B cell (primary cell): ENCODE results near the gene NCAM1.

ENCODE experiments used
- EZH2 ChIP-seq: IDR thresholded peaks from 2 replicates; pipeline ENCODE4 v1.6.1; 2012; ENCODE audit warnings: borderline replicate concordance, low read depth, mild to moderate bottlenecking, moderate library complexity, low read length; ENCODE audit not compliant: insufficient read depth, poor library complexity, severe bottlenecking
- TF ChIP-seq, protein P1 (sequence below): fragments of 200-600 bp; IDR thresholded peaks from one replicate; pipeline ENCODE4 v1.8.0; 2022; ENCODE audit warnings: antibody characterized with exemption, mild to moderate bottlenecking

DNA sequence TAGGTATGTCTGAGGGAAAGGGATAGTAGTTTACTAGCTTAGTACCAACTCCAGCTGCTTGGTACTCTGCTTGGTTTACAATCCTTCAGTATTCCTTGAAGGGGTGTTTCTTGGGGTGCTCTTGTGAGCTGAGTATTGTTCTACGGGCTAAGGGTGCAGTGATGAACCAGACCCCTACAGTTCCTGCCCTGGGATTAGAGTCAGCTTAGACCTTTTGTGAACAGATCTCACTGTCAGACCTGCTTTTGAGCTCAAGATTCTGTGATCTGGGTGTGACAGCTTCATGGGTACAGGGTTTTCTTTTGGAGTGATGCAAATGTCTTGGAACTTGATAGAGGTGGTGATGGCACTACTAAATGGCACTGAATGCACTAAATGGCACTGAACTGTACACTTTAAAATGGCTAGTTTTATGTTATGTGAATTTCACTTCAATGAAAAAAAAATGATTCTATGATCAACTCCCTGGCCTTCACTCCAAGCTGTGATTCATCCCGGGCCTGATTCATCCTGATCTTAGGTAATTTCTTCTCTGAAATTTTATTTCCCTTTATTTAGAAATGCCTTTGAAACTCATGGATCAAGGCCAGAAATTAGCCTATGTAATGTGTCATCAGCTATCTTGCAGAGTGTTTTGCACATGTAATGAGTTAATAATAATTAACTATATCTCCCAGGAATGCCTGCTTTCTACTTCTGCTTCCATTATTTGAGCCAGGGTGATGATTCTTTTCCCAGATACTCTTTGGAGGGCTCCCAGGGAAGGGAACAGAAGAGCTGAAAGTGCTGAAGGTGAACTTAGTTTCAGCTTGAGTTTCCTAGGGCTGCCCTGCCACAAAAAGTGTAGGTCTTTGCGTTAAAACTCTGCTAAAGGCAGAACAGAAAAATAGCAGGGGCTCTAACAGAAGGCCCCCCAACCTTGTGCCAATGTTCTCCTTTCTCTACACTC lies 87.9 kb downstream of the NCAM1 start:
- TF ChIP-seq, protein P1, sequence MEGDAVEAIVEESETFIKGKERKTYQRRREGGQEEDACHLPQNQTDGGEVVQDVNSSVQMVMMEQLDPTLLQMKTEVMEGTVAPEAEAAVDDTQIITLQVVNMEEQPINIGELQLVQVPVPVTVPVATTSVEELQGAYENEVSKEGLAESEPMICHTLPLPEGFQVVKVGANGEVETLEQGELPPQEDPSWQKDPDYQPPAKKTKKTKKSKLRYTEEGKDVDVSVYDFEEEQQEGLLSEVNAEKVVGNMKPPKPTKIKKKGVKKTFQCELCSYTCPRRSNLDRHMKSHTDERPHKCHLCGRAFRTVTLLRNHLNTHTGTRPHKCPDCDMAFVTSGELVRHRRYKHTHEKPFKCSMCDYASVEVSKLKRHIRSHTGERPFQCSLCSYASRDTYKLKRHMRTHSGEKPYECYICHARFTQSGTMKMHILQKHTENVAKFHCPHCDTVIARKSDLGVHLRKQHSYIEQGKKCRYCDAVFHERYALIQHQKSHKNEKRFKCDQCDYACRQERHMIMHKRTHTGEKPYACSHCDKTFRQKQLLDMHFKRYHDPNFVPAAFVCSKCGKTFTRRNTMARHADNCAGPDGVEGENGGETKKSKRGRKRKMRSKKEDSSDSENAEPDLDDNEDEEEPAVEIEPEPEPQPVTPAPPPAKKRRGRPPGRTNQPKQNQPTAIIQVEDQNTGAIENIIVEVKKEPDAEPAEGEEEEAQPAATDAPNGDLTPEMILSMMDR, result no peak
- no peak for TF ChIP-seq EZH2
